Heart left ventricle (tissue), 16 donors: Measurements from ENCODE around the gene SLC38A10. TPM values are rescaled to one million over a fixed set of nuclear protein-coding genes. Genes with fewer than 3 reads are reported as not detected.
A peak's percentile ranks its signal among the peaks of the same experiment; 100 is the strongest.

ENCODE experiments used
- ATAC-seq, 4 donors: fragments of 200-7000 bp; cut with Tn5 transposase; one replicate each; pipeline ENCODE4 v1.9.1; 2020 to 2022; ENCODE audit warnings: moderate library complexity in 4 of 4, mild to moderate bottlenecking in 3 of 4, moderate number of reproducible peaks in 1 of 4
- DNase-seq, 5 donors: peaks; one replicate each; pipeline ENCODE4 v3.0.0-alpha.2; 2020
- H3K27ac ChIP-seq, 12 donors: fragments of 200-600 bp; sonication (generic) in 4 of 12; one replicate each; pipeline versions ENCODE4 v1.5.0 to v1.8.0; 2016 to 2022; ENCODE audit warnings: mild to moderate bottlenecking in 2 of 12
- H3K27me3 ChIP-seq, 9 donors: fragments of 200-600 bp; sonication (generic) in 2 of 9; one replicate each; pipeline versions ENCODE4 v1.5.1 to v1.8.0; 2016 to 2022; ENCODE audit warnings: mild to moderate bottlenecking in 3 of 9
- H3K36me3 ChIP-seq, 9 donors: fragments of 200-600 bp; sonication (generic) in 2 of 9; one replicate each; pipeline versions ENCODE4 v1.5.0 to v1.8.0; 2018 to 2022; ENCODE audit warnings: mild to moderate bottlenecking in 2 of 9
- H3K4me1 ChIP-seq, 12 donors: fragments of 200-600 bp; sonication (generic) in 4 of 12; one replicate each; pipeline versions ENCODE4 v1.5.0 to v1.8.0; 2016 to 2022; ENCODE audit warnings: mild to moderate bottlenecking in 3 of 12
- H3K4me3 ChIP-seq, 12 donors: fragments of 200-600 bp; sonication (generic) in 4 of 12; one replicate each; pipeline versions ENCODE4 v1.5.0 to v1.8.0; 2017 to 2022; ENCODE audit warnings: mild to moderate bottlenecking in 9 of 12, moderate library complexity in 4 of 12
- H3K9me3 ChIP-seq, 12 donors: fragments of 200-600 bp; sonication (generic) in 4 of 12; one replicate each; pipeline versions ENCODE4 v1.5.0 to v1.8.0; 2016 to 2022; ENCODE audit warnings: mild to moderate bottlenecking in 1 of 12
- CTCF ChIP-seq, 12 donors: fragments of 200-600 bp; sonication (generic) in 4 of 12; IDR thresholded peaks; one replicate each; pipeline versions ENCODE4 v1.5.0 to v1.8.0; 2018 to 2022; ENCODE audit warnings: antibody characterized with exemption in 12 of 12, mild to moderate bottlenecking in 5 of 12
- POLR2A ChIP-seq, 2 donors: fragments of 450-650 bp; IDR thresholded peaks; one replicate each; pipeline ENCODE4 v1.6.1; 2017; ENCODE audit warnings: antibody characterized with exemption in 2 of 2, mild to moderate bottlenecking in 2 of 2, moderate library complexity in 2 of 2
- WGBS, 4 donors: extraction: QIAGEN DNeasy Blood & Tissue Kit in 2 of 4; methylation state at CpG; one replicate each; pipeline versions ENCODE4 v1.1.5 to v1.1.7; 2013 to 2018; 5-methylcytosine and 5-hydroxymethylcytosine counted together
- intact Hi-C, 10 donors: fragments of 100-400 bp; cut with DNase I; formaldehyde crosslinking; loops; one replicate each; pipeline versions ENCODE4 v1.11.1 to v1.14.2; 2022
- polyA plus RNA-seq, 2 donors: library from polyadenylated mRNA; stranded (reverse); fragments of 200-250 nt; gene quantifications; one replicate each; pipeline ENCODE4 v1.2.3, GENCODE V29; 2013
- total RNA-seq, 9 donors: library from RNA; depleted of rRNA in 2 of 9; stranded (reverse); fragments of >200 nt in 2 of 9; fragmentation: NEBNext Ultra II Directional in 3 of 9; extraction: Animal tissue kit (Norgen Biotek cat#: 25700) in 3 of 9; gene quantifications; one replicate each; pipeline versions ENCODE4 v1.1.0 to v1.2.4, GENCODE V29; 2016 to 2023
- donor health status: ischemic (EF 13 %, LVEDD 7.1; RV severe dilation, severe dysfunction).
- donor health status: healthy with polysubstance abuse.
- donor health status: DM: no; HTN: yes; CAD: no.
- donor health status: DM: no; HTN: no; CAD: no.
- donor health status: ischemic (EF 25% LVEDD 6.9; RV normal size, moderate dysfunction).
- donor health status: ischemic (EF 25% LVEDD 5.7; RV mildly dilated, moderate dysfunction).
- donor health status: healthy.
- donor health status: DM: yes; HTN: yes; CAD: no.
- donor health status: ischemic (EF 35%, LVEDD 5.7; RV mildly dilated, moderate dysfunction).
- donor health status: nonischemic (EF 11% LVEDD 7.7; RV severe dilation, severe dysfunction).
- donor health status: DM: yes; HTN: yes; CAD: no.
- donor health status: PGD.
- donor health status: ischemic (EF 29% LVEDD 5.4; RV normal size, mild dysfunction).
- donor health status: nonischemic (EF 23%, LVEDD 6.1; RV moderate dilation, normal function).

Gene SLC38A10
- total and polyA plus RNA-seq, 11 donors: 27.4 to 67.7 (median 46.7) TPM

GRCh38 chr17:81277946-81278693 lies 17.0 kb downstream of the SLC38A10 start:
- intact Hi-C loops: no loop called here
- peak overlapping the region in 4 of 12 donors; percentile 2 to 36 (median 5) for H3K4me3 ChIP-seq
- ATAC-seq (peak in 2 of 4 donors; percentile 73 to 74), DNase-seq (peak in 2 of 5 donors; percentile 50 to 70)
- WGBS, 4 donors: 72 to 83% (median 80%) methylated on average over 16 to 20 of the region's 20 CpGs
- H3K36me3 ChIP-seq: peaks cover 0 to 96% (median 63%) of the 10 kb centered on the region in 9 donors
- TF ChIP-seq CTCF (IDR thresholded peaks at IDR 0.05) (no peak), POLR2A (IDR thresholded peaks at IDR 0.05) (no peak)
- peak overlapping the region in 9 of 12 donors; percentile 19 to 72 (median 58) for H3K27ac ChIP-seq
- H3K4me1 ChIP-seq: peaks cover 0 to 18% (median 7%) of the 10 kb centered on the region in 12 donors
- H3K9me3 ChIP-seq: no peaks in the 10 kb centered on the region
- no peaks in the 10 kb centered on the region for H3K27me3 ChIP-seq

DNA sequence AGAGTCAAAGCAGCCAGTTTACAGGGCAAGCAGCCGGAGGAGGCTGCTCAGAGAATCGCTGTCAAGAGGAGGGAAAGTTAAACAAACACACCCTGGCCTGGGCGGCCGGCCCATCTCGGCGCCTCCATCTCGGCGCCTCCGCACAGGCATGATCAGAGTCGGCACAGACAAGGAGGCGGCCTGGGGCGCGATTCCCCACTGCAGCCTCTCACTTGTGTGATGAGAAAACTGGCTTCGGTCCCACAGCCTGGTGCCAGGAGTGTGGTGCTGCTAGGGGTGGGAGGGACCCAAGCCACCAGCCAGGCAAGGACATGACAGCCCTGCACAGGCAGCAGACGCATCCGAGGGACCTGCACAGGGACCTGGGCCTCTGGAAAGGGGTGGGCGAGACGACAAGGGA lies 17.7 kb downstream of the SLC38A10 start:
- ATAC-seq (peak; percentile 68 to 84 (median 72)), DNase-seq (peak; percentile 46 to 82 (median 60))
- Histone ChIP-seq H3K4me1 (peaks cover 0 to 18% (median 10%) of the 10 kb centered on the region in 12 donors), H3K9me3 (no peaks in the 10 kb centered on the region), H3K27me3 (no peaks in the 10 kb centered on the region), H3K27ac (peak overlapping the region in 8 of 12 donors; percentile 19 to 72 (median 60)), H3K4me3 (peak overlapping the region in 4 of 12 donors; percentile 2 to 36 (median 5)), H3K36me3 (peaks cover 0 to 96% (median 70%) of the 10 kb centered on the region in 9 donors)
- TF ChIP-seq CTCF (IDR thresholded peaks at IDR 0.05): no peak
- TF ChIP-seq POLR2A (IDR thresholded peaks at IDR 0.05): no peak
- 50 to 72% (median 63%) methylated on average over 17 to 18 of the region's 18 CpGs for WGBS, 4 donors
- intact Hi-C loops: no loop called here

GRCh38 chr17:81276781-81277180 lies 18.3 kb downstream of the SLC38A10 start:
- no peak for ATAC-seq
- 91 to 97% (median 93%) methylated on average over 11 of the region's 11 CpGs for WGBS, 4 donors
- peak in 2 of 5 donors; percentile 13 to 51 for DNase-seq
- Histone ChIP-seq H3K27me3 (no peaks in the 10 kb centered on the region), H3K9me3 (no peaks in the 10 kb centered on the region), H3K4me3 (no peak overlapping the region), H3K4me1 (peaks cover 0 to 18% (median 11%) of the 10 kb centered on the region in 12 donors), H3K36me3 (peaks cover 0 to 95% (median 70%) of the 10 kb centered on the region in 9 donors), H3K27ac (no peak overlapping the region)
- intact Hi-C loops: no loop called here
- TF ChIP-seq CTCF (IDR thresholded peaks at IDR 0.05) (no peak), POLR2A (IDR thresholded peaks at IDR 0.05) (no peak)

- H3K9me3 ChIP-seq: no peaks in the 10 kb centered on the region
- no peak for TF ChIP-seq POLR2A (IDR thresholded peaks at IDR 0.05)
- TF ChIP-seq CTCF (IDR thresholded peaks at IDR 0.05): no peak
- 93 to 97% (median 96%) methylated on average over 14 of the region's 14 CpGs for WGBS, 4 donors
- DNase-seq: no peak
- intact Hi-C loops: no loop called here
- H3K4me1 ChIP-seq: peaks cover 0 to 18% (median 11%) of the 10 kb centered on the region in 12 donors
- H3K27me3 ChIP-seq: no peaks in the 10 kb centered on the region
- peaks cover 0 to 93% (median 69%) of the 10 kb centered on the region in 9 donors for H3K36me3 ChIP-seq
- no peak overlapping the region for H3K4me3 ChIP-seq
- ATAC-seq: no peak
- H3K27ac ChIP-seq: no peak overlapping the region
These were observed 20.6 kb downstream of the SLC38A10 start for GRCh38 chr17:81274471-81274855.
